NT2/D1 (cell line): Measurements from ENCODE around the gene TPRKB.

ENCODE experiments used
- YY1 ChIP-seq: IDR thresholded peaks from 2 replicates; pipeline ENCODE4 v1.6.1; 2011; ENCODE audit not compliant: insufficient read length, insufficient read depth
- ZNF274 ChIP-seq: IDR thresholded peaks from 2 replicates; pipeline ENCODE4 v1.6.1; 2011; ENCODE audit warnings: mild to moderate bottlenecking, low read depth, low read length

- no peak for TF ChIP-seq YY1
- TF ChIP-seq ZNF274 = no peak
These were observed 51.2 kb downstream of the TPRKB start for GRCh38 chr2:73685764-73686438.
